ENCODE measurements around the gene PARD6G.

Gene PARD6G

GRCh38 chr18:80184243-80184772, 63.0 kb downstream of the PARD6G start:
- TF ChIP-seq HDGF (IDR thresholded peaks at IDR 0.05; ENCODE audit: borderline replicate concordance): no peak
- no peak for TF ChIP-seq LEF1 (IDR thresholded peaks at IDR 0.05; ENCODE audit: borderline replicate concordance)
- TF ChIP-seq ARNT (IDR thresholded peaks at IDR 0.05): no peak
- TF ChIP-seq L3MBTL2 (conservative IDR thresholded peaks at IDR 0.05): no peak
- no peak for TF ChIP-seq ELF4 (IDR thresholded peaks at IDR 0.05)
- ChIA-PET CTCF (no interaction called here), POLR2A (no interaction called here)
- DNase-seq (ENCODE audit: extremely low spot score): no peak

GRCh38 chr18:80183273-80184050, 63.9 kb downstream of the PARD6G start:
- ChIA-PET CTCF (no interaction called here), POLR2A (no interaction called here)
- DNase-seq (ENCODE audit: extremely low spot score): no peak
- TF ChIP-seq SUZ12 (IDR thresholded peaks at IDR 0.05) (no peak), LEF1 (IDR thresholded peaks at IDR 0.05; ENCODE audit: borderline replicate concordance) (no peak), ELF4 (IDR thresholded peaks at IDR 0.05) (no peak), SP1 (IDR thresholded peaks at IDR 0.05) (no peak), BHLHE40 (IDR thresholded peaks at IDR 0.05; ENCODE audit: borderline replicate concordance) (no peak), L3MBTL2 (conservative IDR thresholded peaks at IDR 0.05) (no peak), HDGF (IDR thresholded peaks at IDR 0.05; ENCODE audit: borderline replicate concordance) (no peak), ARNT (IDR thresholded peaks at IDR 0.05) (no peak), PKNOX1 (IDR thresholded peaks at IDR 0.05) (no peak), NFRKB (IDR thresholded peaks at IDR 0.05) (no peak), FOXK2 (IDR thresholded peaks at IDR 0.05) (no peak), FOXA1 (IDR thresholded peaks at IDR 0.05) (no peak), ZNF384 (IDR thresholded peaks at IDR 0.05) (no peak)

DNA sequence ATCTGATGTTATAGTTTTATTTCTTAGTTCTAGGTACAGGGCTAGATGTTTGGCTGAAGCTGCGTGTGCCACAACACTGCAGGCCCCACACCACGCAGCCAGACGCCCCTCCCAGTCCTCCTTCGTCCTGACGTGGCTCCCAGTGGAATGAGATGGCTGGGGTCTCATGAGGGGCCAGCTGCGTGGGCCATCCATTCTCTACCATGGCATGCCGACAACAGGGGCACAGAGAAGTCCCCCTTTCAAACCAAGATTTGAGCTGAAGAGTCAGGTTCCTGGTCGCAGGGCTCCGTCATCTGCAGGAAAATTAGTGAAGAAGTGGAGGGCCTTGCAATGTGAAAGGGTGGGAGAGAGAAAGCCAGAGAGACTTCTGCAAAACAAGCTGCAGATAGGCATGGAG, 64.5 kb downstream of the PARD6G start:
- ChIA-PET POLR2A (no interaction called here), CTCF (no interaction called here)
- TF ChIP-seq FOXA1 (IDR thresholded peaks at IDR 0.05) (no peak), ZNF384 (IDR thresholded peaks at IDR 0.05) (no peak), SUZ12 (IDR thresholded peaks at IDR 0.05) (no peak), NFRKB (IDR thresholded peaks at IDR 0.05) (no peak)
- no peak for DNase-seq (ENCODE audit: extremely low spot score)

- CTCF ChIA-PET: interaction anchor here (1.1 kb wide), 1 partner anchor 18 kb away, joined by 3 read pairs; no protein-coding TSS in a partner anchor
- no peak for DNase-seq (ENCODE audit: extremely low spot score)
- TF ChIP-seq FOXM1 (IDR thresholded peaks at IDR 0.05; ENCODE audit: borderline replicate concordance) (no peak), CTBP1 (IDR thresholded peaks at IDR 0.05; ENCODE audit: borderline replicate concordance) (no peak), BHLHE40 (IDR thresholded peaks at IDR 0.05; ENCODE audit: borderline replicate concordance) (no peak), PKNOX1 (IDR thresholded peaks at IDR 0.05) (no peak), HDGF (IDR thresholded peaks at IDR 0.05; ENCODE audit: borderline replicate concordance) (no peak), FOXK2 (IDR thresholded peaks at IDR 0.05) (no peak), ELF4 (IDR thresholded peaks at IDR 0.05) (no peak), LEF1 (IDR thresholded peaks at IDR 0.05; ENCODE audit: borderline replicate concordance) (no peak), ARNT (IDR thresholded peaks at IDR 0.05) (no peak), ZNF384 (IDR thresholded peaks at IDR 0.05) (no peak), L3MBTL2 (conservative IDR thresholded peaks at IDR 0.05) (no peak), FOXA1 (IDR thresholded peaks at IDR 0.05) (no peak), SUZ12 (IDR thresholded peaks at IDR 0.05) (no peak), NFRKB (IDR thresholded peaks at IDR 0.05) (no peak), TARDBP (IDR thresholded peaks at IDR 0.05) (no peak)
- POLR2A ChIA-PET: no interaction called here
Measured at GRCh38 chr18:80181642-80182461, 65.5 kb downstream of the PARD6G start.

DNA sequence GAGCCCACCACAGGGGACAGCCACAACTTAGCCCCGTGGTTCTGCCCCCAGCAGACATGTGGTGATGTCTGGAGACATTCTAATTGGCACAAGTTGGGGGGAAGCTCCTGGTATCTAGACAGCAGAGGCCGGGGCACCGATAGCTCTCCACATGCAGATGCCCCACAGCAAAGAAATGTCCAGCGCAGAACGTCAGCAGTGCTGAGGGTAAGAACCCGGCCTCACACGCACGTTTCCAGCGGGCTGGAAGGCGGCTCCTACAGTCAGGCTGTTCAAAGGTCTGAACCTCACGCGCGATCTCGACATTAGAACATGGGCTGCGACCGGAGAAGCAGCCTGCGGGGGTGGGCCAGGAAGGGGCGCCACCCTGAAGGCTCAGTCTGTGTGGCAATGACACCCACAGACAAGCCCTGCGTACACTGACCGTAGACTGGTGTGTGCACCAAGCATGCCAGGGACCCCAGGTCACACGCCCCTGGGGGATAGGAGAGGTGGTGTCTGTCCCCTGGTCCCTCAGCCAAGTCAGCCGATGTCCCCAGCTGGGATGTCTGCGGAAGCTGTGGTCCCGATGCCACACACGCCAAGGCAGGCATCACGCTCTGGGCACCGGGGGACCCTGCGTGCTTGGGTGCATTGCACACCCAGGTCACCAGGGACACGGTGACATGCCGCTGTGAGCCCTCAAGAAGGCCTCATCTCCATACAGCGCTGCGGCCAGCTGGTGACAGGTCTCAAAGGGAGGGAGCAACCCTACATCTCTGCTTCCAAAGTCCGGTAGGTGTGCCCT, 66.3 kb downstream of the PARD6G start:
- DNase-seq (ENCODE audit: extremely low spot score): no peak
- ChIA-PET CTCF (interaction anchor here (1.1 kb wide), 1 partner anchor 19 kb away, joined by 3 read pairs; no protein-coding TSS in a partner anchor), POLR2A (no interaction called here)
- TF ChIP-seq FOXM1 (IDR thresholded peaks at IDR 0.05; ENCODE audit: borderline replicate concordance) (no peak), SP1 (IDR thresholded peaks at IDR 0.05) (no peak), ZNF384 (IDR thresholded peaks at IDR 0.05) (no peak), ELF4 (IDR thresholded peaks at IDR 0.05) (no peak), NFRKB (IDR thresholded peaks at IDR 0.05) (no peak), FOXK2 (IDR thresholded peaks at IDR 0.05) (no peak), BHLHE40 (IDR thresholded peaks at IDR 0.05; ENCODE audit: borderline replicate concordance) (no peak), TARDBP (IDR thresholded peaks at IDR 0.05) (no peak), ARNT (IDR thresholded peaks at IDR 0.05) (no peak), HDGF (IDR thresholded peaks at IDR 0.05; ENCODE audit: borderline replicate concordance) (no peak)

Data from HEK293T (cell line).